ENCODE data around the gene CHRNE.
"Not testable (repeated sequence)": the region's sequence is repeated elsewhere in the genome, so short reads cannot be mapped to it uniquely, and the experiment has no call there.

The CHRNE gene

GRCh38 chr17:4908301-4908700, 5.4 kb upstream of the CHRNE start:
- no peak for DNase-seq (ENCODE audit: low read depth, low spot score)

- DNase-seq (ENCODE audit: low read depth, low spot score) = not testable (repeated sequence)
Measured at GRCh38 chr17:4906642-4907041, 3.7 kb upstream of the CHRNE start.

- no peak for DNase-seq (ENCODE audit: low read depth, low spot score)
Measured at GRCh38 chr17:4902540-4902939, 358 bp downstream of the CHRNE start.

GRCh38 chr17:4901648-4902344, 1.1 kb downstream of the CHRNE start:
- DNase-seq (ENCODE audit: low read depth, low spot score) = no peak

- no peak for DNase-seq (ENCODE audit: low read depth, low spot score)
Measured at GRCh38 chr17:4901108-4901647, 1.7 kb downstream of the CHRNE start.

- DNase-seq (ENCODE audit: low read depth, low spot score) = no peak
Measured at GRCh38 chr17:4900231-4901107, 2.4 kb downstream of the CHRNE start.

- peak; percentile 96 for DNase-seq (ENCODE audit: low read depth, low spot score)
Measured at GRCh38 chr17:4899341-4900230, 3.3 kb downstream of the CHRNE start, which contains the start of gene C17orf107. TSS of gene C17orf107 (plus strand) at chr17:4899536. CDS start at chr17:4899763, 227 bp downstream.

GRCh38 chr17:4898927-4899326, 4.0 kb downstream of the CHRNE start:
- no peak for DNase-seq (ENCODE audit: low read depth, low spot score)

- DNase-seq (ENCODE audit: low read depth, low spot score) = no peak
Measured at GRCh38 chr17:4898351-4898750, 4.5 kb downstream of the CHRNE start.

- DNase-seq (ENCODE audit: low read depth, low spot score) = no peak
Measured at GRCh38 chr17:4897785-4898184, 5.1 kb downstream of the CHRNE start.

- DNase-seq (ENCODE audit: low read depth, low spot score) = no peak
Measured at GRCh38 chr17:4897198-4897687, 5.7 kb downstream of the CHRNE start.

GRCh38 chr17:4896332-4897197, 6.3 kb downstream of the CHRNE start:
- DNase-seq (ENCODE audit: low read depth, low spot score) = no peak

- DNase-seq (ENCODE audit: low read depth, low spot score) = no peak
Measured at GRCh38 chr17:4895657-4896331, 7.1 kb downstream of the CHRNE start.

GRCh38 chr17:4895121-4895520, 7.8 kb downstream of the CHRNE start:
- no peak for DNase-seq (ENCODE audit: low read depth, low spot score)

- no peak for DNase-seq (ENCODE audit: low read depth, low spot score)
Measured at GRCh38 chr17:4893721-4894560, 9.0 kb downstream of the CHRNE start.

GRCh38 chr17:4893272-4893671, 9.6 kb downstream of the CHRNE start:
- no peak for DNase-seq (ENCODE audit: low read depth, low spot score)

GRCh38 chr17:4892499-4893221, 10.2 kb downstream of the CHRNE start:
- no peak for DNase-seq (ENCODE audit: low read depth, low spot score)

Data from activated naive CD8-positive, alpha-beta T cell treated with anti-CD3 and anti-CD28 coated beads, Interleukin-2, amount 50 U/mL, for 16 hours (primary cell).